Left cardiac atrium (tissue), 4 donors: ENCODE measurements around the gene PPP2R2D. TPM values are rescaled to one million over a fixed set of nuclear protein-coding genes. Genes with fewer than 3 reads are reported as not detected.
"Not testable (repeated sequence)": the region's sequence is repeated elsewhere in the genome, so short reads cannot be mapped to it uniquely, and the experiment has no call there.

Experiments
- ATAC-seq, 2 donors: fragments of 200-7000 bp; cut with Tn5 transposase; one replicate each; pipeline ENCODE4 v1.9.1; 2020; ENCODE audit warnings: mild to moderate bottlenecking in 2 of 2, moderate library complexity in 2 of 2
- DNase-seq: peaks from one replicate; pipeline ENCODE4 v3.0.0-alpha.2; 2020
- intact Hi-C, 2 donors: fragments of 100-400 bp; cut with DNase I; formaldehyde crosslinking; loops; one replicate each; pipeline versions ENCODE4 v1.14.1 to v1.15.1; 2022 to 2023
- total RNA-seq, 2 donors: library from RNA; stranded (reverse); fragmentation: NEBNext Ultra II Directional; extraction: Animal tissue kit (Norgen Biotek cat#: 25700); gene quantifications; one replicate each; pipeline ENCODE4 v1.2.1, GENCODE V29; 2021
- donor health status: DM: no; HTN: yes; CAD: no.
- donor health status: DM: no; HTN: yes; CAD: no; lungs with severe emphysema.
- donor health status: DM: yes; HTN: yes; CAD: no.
- donor health status: Dilated cardiomyopathy.

PPP2R2D gene
- total RNA-seq, 2 donors from 2014 or later: 30.0 to 38.4 TPM

DNA sequence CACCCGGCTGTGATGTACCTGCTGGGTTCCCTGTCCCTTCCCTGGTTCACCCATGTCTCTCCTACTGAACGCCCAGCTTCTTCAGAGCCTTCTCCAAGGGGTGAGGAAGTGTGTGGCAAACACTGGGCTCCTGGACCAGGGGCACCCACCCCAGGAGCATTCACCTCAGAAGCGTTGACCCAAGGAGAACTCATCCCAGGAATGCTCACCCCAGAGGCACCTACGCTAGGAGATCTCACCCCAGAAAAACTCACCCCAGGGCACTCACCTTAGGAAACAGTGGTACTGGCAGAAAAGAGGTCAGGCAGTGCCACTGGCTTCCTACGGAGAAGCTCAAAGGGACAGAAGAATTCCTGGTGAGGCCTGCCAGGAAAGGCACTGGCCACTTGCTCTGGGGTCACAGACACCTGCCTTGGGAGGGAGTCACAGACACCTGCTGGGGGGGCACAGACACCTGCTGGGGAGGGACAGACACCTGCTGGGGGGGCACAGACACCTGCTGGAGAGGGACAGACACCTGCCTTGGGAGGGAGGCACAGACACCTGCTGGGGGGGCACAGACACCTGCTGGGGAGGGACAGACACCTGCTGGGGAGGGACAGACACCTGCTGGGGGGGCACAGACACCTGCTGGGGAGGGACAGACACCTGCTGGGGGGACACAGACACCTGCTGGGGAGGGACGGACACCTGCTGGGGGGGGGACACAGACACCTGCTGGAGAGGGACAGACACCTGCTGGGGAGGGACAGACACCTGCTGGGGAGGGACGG, 17.0 kb upstream of the PPP2R2D start:
- not testable (repeated sequence) for ATAC-seq, DNase-seq
- intact Hi-C loops: loop anchor here in 1 of 2 donors (2.0 to 10.0 kb wide), 2 partner anchors 139 to 261 kb away; no protein-coding TSS in a partner anchor

DNA sequence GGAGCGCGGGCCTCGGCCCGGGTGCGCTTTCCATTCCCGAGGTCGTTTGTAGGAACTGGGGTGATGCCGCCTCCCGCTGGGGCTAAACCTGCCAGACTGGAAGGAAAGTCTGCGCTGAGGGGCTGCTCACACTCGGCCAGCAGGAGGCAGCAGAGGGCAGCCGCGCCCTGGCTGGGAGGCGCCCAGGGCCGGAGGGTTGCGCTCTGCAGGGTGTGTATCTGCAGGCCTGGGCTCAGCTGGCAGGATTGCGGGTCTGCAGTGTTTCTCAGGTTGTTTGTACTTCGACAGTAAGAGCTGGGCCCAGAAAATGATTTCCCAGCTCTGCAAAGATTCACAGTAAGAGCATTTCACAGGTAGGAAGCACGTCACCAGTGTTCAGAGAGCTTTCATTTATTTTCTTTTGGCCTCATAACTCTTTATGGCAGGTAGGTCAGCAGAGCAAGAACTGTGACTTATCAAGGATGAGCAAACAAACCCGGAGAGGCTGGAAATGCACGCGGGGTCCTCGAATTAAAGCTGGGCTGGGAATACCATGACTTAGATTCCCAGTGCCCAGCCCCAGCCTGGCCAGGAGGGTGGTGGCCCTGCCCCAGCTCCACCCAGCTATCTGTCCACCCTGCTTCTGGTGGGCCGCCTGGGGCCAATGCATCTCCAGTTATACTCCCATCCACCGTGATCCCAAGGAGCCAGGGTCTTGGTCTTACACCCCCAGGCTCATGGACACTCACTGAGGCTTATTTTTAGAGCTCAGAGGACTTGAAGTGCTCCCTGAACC, 15.2 kb upstream of the PPP2R2D start:
- DNase-seq (peak; percentile 79), ATAC-seq (peak; percentile 98)
- intact Hi-C loops: loop anchor here (1.0 to 10.0 kb wide), 4 partner anchors 137 to 259 kb away; no protein-coding TSS in a partner anchor

- DNase-seq (no peak), ATAC-seq (no peak)
- intact Hi-C loops: loop anchor here (1.0 to 10.0 kb wide), 3 partner anchors 137 to 259 kb away; no protein-coding TSS in a partner anchor
These were observed 14.6 kb upstream of the PPP2R2D start for GRCh38 chr10:131886237-131886636.

DNA sequence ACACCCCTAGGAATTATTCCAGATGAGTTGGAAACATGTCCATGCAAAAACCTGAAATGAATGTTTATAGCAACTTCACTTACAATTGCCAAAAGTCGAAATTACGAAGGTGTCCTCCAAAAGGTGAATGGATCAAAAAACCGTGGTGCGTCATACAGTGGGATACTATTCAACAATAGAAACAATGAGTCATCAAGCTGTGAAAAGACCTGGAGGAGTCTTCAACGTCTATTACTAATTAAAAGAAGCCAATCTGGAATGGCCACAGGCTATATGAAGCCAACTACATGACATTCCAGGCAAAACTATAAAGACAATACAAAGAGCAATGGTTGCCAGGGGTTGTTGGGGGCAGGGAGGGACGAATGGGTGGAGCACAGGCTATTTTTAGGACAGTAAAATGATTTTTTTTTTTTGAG, 12.6 kb upstream of the PPP2R2D start:
- ATAC-seq: no peak
- intact Hi-C loops: loop anchor here (5.0 to 10.0 kb wide), 2 partner anchors 254 to 257 kb away; no protein-coding TSS in a partner anchor
- no peak for DNase-seq

DNA sequence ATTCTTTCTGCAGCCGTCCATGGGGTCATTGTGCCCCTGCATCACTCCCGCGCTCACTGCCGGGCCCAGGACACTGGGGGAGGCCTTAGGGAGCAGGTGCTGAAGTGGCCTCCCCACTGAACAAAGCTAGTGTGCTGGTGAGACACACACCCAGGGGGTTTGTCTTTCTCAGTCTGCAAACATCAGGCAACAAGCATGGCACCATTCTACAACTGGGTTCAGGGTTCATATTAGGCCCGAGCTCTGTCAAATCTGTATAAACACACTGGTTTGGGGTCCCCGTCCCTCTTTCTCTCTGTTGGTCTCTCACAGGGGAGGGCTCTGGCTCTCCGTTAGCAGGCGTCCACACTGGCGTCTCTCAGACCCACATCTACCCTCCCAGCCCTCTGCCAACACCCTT, 11.1 kb upstream of the PPP2R2D start:
- no peak for DNase-seq
- ATAC-seq: no peak
- intact Hi-C loops: loop anchor here (5.0 to 10.0 kb wide), 2 partner anchors 253 to 255 kb away; no protein-coding TSS in a partner anchor

GRCh38 chr10:131890276-131891195, 10.3 kb upstream of the PPP2R2D start:
- intact Hi-C loops: no loop called here
- DNase-seq (no peak), ATAC-seq (no peak)

DNA sequence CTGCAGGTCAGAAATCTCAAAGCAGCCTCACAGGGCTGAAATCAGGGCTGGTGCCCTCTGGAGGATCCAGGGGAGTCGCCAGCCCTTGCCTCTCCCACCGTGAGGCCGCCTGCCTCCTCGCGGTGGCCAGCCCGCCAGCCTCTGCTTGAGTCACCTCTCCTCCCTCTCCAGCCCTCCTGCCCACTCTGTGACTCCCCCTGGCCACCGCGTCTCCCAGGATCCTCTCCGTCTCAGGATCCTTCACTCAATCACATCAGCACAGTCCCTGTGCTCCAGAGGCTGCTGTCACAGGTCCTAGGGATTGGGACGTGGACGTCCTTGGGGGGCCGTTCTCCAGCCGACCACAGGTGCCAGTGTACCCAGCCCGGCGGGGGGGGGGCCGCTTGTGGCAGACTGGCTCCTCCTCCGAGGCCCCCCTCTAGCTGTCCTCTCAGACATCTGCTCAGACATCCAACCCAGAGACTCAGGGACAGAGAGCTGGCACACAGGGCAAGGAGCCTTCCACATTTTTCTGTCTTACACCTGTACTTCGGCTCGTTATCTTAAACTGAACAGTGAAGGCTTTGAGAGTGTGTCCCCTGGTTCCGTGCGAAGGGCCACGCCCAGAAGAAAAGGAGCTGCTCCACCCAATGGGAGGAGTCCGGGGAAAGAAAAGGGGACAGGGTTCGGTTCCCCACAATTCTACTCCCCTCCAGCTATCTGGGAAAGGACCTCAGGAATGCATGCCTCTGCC, 9.4 kb upstream of the PPP2R2D start:
- intact Hi-C loops: no loop called here
- ATAC-seq: no peak

GRCh38 chr10:131891929-131892805, 8.6 kb upstream of the PPP2R2D start:
- ATAC-seq (no peak), DNase-seq (peak; percentile 3)
- intact Hi-C loops: no loop called here

More for the DNA sequence above, 9.4 kb upstream of the PPP2R2D start:
- DNase-seq: no peak

- ATAC-seq (no peak), DNase-seq (no peak)
- intact Hi-C loops: no loop called here
These were observed 7.8 kb upstream of the PPP2R2D start for GRCh38 chr10:131892806-131893675.

DNA sequence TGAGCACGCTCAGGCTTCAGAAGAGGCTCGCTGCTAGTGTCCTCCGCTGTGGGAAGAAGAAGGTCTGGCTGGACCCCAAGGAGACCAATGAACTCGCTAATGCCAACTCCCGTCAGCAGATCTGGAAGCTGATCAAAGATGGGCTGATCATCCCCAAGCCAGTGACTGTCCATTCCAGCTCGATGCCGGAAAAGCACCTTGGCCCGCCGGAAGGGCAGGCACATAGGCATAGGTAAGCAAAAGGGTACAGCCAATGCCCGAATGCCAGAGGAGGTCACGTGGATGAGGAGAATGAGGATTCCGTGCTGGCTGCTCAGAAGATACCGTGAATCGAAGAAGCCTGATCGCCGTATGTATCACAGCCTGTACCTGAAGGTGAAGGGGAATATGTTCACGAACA, 5.7 kb upstream of the PPP2R2D start:
- intact Hi-C loops: no loop called here
- peak; percentile 5 for DNase-seq

GRCh38 chr10:131896403-131896802, 4.4 kb upstream of the PPP2R2D start:
- DNase-seq: no peak
- intact Hi-C loops: no loop called here

More for the DNA sequence above, 5.7 kb upstream of the PPP2R2D start:
- no peak for ATAC-seq

DNA sequence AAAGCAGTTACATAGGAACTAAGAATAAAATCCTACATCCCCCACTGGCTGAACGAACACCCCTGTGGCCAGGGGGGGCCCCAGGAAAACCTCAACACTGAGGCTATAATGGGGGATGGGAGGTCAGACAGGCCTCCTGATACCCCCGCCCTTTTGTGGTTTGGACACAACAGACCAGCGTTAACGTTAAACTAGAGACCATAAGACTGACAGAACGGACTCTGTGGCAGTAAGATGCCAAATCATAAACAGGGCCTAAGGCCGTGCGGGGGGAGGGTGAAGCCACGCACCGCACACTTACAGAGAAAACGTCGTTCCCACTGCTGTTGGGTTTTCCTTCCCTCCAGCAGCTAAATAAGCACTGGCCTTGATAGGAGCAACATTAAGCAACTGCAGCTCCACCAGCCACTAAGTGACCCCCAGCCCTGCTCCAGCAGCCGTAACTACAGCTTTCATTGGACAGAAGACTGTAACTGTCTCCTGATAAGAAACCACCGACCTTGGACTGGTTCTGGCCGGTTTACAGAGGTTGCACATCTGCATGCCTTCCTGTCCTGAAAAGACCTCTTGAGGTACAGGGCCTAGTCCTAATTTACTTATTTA, 3.4 kb upstream of the PPP2R2D start:
- intact Hi-C loops: no loop called here
- ATAC-seq: no peak

More at GRCh38 chr10:131896403-131896802, 4.4 kb upstream of the PPP2R2D start:
- no peak for ATAC-seq

GRCh38 chr10:131898061-131898460, 2.7 kb upstream of the PPP2R2D start:
- ATAC-seq (no peak), DNase-seq (peak; percentile 3)
- intact Hi-C loops: no loop called here

More for the DNA sequence above, 3.4 kb upstream of the PPP2R2D start:
- peak; percentile 7 for DNase-seq

DNA sequence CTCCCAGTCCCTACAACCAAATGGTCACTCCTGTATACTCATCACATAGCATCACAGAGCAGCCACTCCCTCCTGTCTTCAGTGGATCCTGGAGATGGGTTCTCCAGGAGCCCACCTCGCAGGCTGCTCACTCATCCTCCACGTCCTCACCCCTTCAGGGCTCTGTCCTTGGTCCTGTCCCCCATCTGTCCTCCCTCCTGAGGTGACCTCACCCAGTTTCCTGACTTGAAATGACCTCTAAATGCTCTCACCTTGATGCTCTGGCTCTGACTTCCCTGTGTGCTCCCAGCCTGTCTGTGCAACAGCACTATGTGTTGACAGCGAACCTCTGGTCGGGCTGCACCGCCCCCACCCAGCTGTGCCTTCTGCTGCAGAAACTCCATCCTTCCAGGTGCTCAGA, 2.1 kb upstream of the PPP2R2D start:
- DNase-seq (no peak), ATAC-seq (no peak)
- intact Hi-C loops: no loop called here

GRCh38 chr10:131899116-131899690, 1.6 kb upstream of the PPP2R2D start:
- intact Hi-C loops: no loop called here
- peak; percentile 1 for DNase-seq
- no peak for ATAC-seq
